ENCODE results near the gene MSL3.

MSL3 gene

GRCh38 chrX:11722304-11722703 is 35.7 kb upstream of the MSL3 start:
- Histone ChIP-seq H3K4me3 (ENCODE audit: low read depth, low read length) (no peak overlapping the region), H3K4me1 (ENCODE audit: control insufficient read depth, insufficient read depth, low read length) (no peaks in the 10 kb centered on the region), H3K36me3 (ENCODE audit: control insufficient read depth in 2 of 2, insufficient read depth in 1 of 2, low read length in 2 of 2) (no peaks in the 10 kb centered on the region), H3K9me3 (ENCODE audit: control insufficient read depth, insufficient read depth, low read depth, low read length) (no peaks in the 10 kb centered on the region), H3K27ac (ENCODE audit: extremely low read depth, low read depth, low read length) (no peak overlapping the region)
- CTCF ChIA-PET: interaction anchor here (0.6 to 0.8 kb wide), 2 partner anchors 38 to 157 kb away, joined by 3 to 4 read pairs; no protein-coding TSS in a partner anchor
- POLR2A ChIA-PET: no interaction called here
- TF ChIP-seq ZSCAN5A (tag by site-specific recombination; IDR thresholded peaks at IDR 0.05) (no peak), ZNF76 (tag by site-specific recombination; IDR thresholded peaks at IDR 0.05; ENCODE audit: borderline replicate concordance, low read depth) (no peak), ZNF670 (tag by site-specific recombination; IDR thresholded peaks at IDR 0.05; ENCODE audit: low read depth) (no peak), ZNF561 (tag by site-specific recombination; IDR thresholded peaks at IDR 0.05; ENCODE audit: borderline replicate concordance) (no peak), IKZF3 (tag by site-specific recombination; IDR thresholded peaks at IDR 0.05) (no peak), ZNF747 (tag by site-specific recombination; IDR thresholded peaks at IDR 0.05) (no peak), GLIS1 (tag by site-specific recombination; IDR thresholded peaks at IDR 0.05) (no peak), ZNF639 (tag by site-specific recombination; IDR thresholded peaks at IDR 0.05) (no peak), HOXD13 (CRISPR knock-in tag; IDR thresholded peaks at IDR 0.05; ENCODE audit: borderline replicate concordance) (no peak), FEZF1 (tag by site-specific recombination; IDR thresholded peaks at IDR 0.05) (no peak), HOXC10 (CRISPR knock-in tag; IDR thresholded peaks at IDR 0.05) (no peak), ZEB2 (tag by site-specific recombination; IDR thresholded peaks at IDR 0.05) (no peak), SCRT1 (tag by site-specific recombination; IDR thresholded peaks at IDR 0.05; ENCODE audit: borderline replicate concordance) (no peak), ZNF324 (tag by site-specific recombination; IDR thresholded peaks at IDR 0.05) (no peak), ZNF610 (tag by site-specific recombination; IDR thresholded peaks at IDR 0.05; ENCODE audit: borderline replicate concordance) (no peak), MZF1 (tag by site-specific recombination; IDR thresholded peaks at IDR 0.05; ENCODE audit: borderline replicate concordance) (no peak), ZIC2 (tag by site-specific recombination; IDR thresholded peaks at IDR 0.05) (no peak), ZSCAN23 (tag by site-specific recombination; IDR thresholded peaks at IDR 0.05) (no peak)
- TF ChIP-seq, protein P1, sequence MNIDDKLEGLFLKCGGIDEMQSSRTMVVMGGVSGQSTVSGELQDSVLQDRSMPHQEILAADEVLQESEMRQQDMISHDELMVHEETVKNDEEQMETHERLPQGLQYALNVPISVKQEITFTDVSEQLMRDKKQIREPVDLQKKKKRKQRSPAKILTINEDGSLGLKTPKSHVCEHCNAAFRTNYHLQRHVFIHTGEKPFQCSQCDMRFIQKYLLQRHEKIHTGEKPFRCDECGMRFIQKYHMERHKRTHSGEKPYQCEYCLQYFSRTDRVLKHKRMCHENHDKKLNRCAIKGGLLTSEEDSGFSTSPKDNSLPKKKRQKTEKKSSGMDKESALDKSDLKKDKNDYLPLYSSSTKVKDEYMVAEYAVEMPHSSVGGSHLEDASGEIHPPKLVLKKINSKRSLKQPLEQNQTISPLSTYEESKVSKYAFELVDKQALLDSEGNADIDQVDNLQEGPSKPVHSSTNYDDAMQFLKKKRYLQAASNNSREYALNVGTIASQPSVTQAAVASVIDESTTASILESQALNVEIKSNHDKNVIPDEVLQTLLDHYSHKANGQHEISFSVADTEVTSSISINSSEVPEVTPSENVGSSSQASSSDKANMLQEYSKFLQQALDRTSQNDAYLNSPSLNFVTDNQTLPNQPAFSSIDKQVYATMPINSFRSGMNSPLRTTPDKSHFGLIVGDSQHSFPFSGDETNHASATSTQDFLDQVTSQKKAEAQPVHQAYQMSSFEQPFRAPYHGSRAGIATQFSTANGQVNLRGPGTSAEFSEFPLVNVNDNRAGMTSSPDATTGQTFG (tag by site-specific recombination; IDR thresholded peaks at IDR 0.05; ENCODE audit: borderline replicate concordance): no peak

DNA sequence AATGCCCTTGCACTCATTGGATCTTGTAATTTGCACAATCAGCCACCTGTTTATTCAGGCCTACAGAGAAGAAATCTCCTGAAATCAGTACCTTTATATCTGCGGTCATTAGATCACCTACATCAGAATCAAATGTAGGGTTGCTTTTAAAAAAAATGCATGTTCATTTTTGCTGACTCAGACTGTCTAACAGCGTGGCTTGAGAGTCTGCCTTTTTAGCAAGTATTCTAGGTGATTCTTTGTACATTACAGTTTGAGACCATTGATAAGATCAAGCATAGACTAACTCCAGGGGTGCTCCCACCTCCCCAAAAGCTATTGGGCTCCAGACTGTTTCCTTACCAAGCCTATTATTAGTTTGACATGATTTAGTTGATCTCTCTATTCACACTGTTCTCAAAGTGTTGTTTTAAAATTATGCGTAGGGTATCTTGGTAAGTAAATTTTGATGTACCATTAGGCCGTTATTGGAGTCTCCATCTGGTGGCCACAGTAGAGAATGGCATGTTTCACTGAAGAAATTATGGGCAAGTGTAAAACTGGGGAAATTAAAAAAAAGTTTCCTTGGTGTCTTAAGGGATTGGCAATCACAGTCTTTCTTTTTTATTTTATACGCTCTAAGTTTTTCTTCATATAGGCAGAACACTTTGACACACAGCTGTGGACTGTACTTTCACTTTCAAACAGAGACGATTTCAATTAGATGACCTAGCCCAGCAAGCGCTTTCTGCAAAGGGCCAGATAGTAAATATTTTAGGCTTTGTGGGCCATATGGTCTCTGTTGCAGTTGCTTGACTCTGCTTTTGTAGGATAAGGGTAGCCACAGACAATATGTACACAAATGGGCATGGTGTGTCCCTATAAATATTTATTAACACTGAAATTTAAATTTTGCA is 33.7 kb upstream of the MSL3 start:
- no peaks in the 10 kb centered on the region for H3K9me3 ChIP-seq (ENCODE audit: control insufficient read depth, insufficient read depth, low read depth, low read length)
- ChIA-PET CTCF (interaction anchor here (0.7 to 2.1 kb wide), 9 partner anchors 12 to 200 kb away, joined by 3 to 9 read pairs (median 4); no protein-coding TSS in a partner anchor), POLR2A (no interaction called here)
- H3K4me1 ChIP-seq (ENCODE audit: control insufficient read depth, insufficient read depth, low read length): no peaks in the 10 kb centered on the region
- no peaks in the 10 kb centered on the region for H3K36me3 ChIP-seq (ENCODE audit: control insufficient read depth in 2 of 2, insufficient read depth in 1 of 2, low read length in 2 of 2)
- H3K4me3 ChIP-seq (ENCODE audit: low read depth, low read length): no peak overlapping the region
- no peak overlapping the region for H3K27ac ChIP-seq (ENCODE audit: extremely low read depth, low read depth, low read length)
- TF ChIP-seq PRDM1 (tag by site-specific recombination; IDR thresholded peaks at IDR 0.05) (0 out of 2 replicates have a peak, but pooled peaks have one; percentile 23), ZNF654 (tag by site-specific recombination; IDR thresholded peaks at IDR 0.05; ENCODE audit: low read depth) (peak; percentile 34), MZF1 (tag by site-specific recombination; IDR thresholded peaks at IDR 0.05; ENCODE audit: borderline replicate concordance) (no peak)
